HG03469 (cell line): ENCODE measurements around the gene RIPPLY2.

Experiments used
- ATAC-seq: cut with Tn5 transposase; IDR thresholded peaks from one replicate; pipeline ENCODE4 v1.9.1; 2021; ENCODE audit warnings: mild to moderate bottlenecking, moderate library complexity, moderate number of reproducible peaks; ENCODE audit not compliant: unreplicated experiment

The RIPPLY2 gene

GRCh38 chr6:83859410-83860358, 6.5 kb downstream of the RIPPLY2 start, which contains the start of gene CYB5R4:
Gene CYB5R4 (plus strand): TSS chr6:83859689. CDS start chr6:83859783, 94 bp downstream.
- peak; percentile 97 for ATAC-seq

- no peak for ATAC-seq
Observed at GRCh38 chr6:83860359-83860755, 7.2 kb downstream of the RIPPLY2 start.

DNA sequence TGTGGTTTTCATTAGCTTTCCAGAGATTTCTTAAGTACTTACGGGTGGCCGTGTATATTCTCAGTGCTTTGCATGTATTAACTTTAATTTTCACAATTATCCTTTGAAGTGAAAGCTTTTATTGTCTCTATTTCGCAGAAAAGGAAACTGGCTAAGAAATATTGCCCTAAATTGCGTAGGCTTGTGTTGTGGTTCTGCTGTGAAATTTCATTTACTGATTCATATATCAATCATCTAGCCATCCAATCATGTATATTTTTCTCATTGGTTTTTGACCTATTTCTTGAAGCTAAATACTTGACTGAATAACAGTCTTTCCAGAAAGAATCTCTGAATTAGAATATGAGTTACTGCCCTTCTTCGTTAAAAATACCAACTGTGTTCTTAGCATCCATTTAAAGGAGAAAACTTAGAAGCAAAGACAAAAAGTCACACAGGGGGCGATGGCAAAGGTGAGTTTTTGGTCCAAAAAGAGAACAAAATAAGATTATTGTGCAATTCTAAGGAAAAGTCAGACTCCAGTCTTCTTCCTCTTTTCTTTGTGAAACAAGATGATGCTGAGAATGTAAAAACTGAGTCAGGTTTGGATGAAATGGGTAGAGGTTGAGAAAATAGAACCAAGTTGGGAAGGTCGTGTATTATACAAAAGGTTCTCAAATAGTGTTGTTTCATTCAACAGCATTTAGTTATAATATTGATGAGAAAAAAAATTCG, 7.8 kb downstream of the RIPPLY2 start:
- no peak for ATAC-seq

- ATAC-seq = no peak
Observed at GRCh38 chr6:83862776-83863471, 9.8 kb downstream of the RIPPLY2 start.

DNA sequence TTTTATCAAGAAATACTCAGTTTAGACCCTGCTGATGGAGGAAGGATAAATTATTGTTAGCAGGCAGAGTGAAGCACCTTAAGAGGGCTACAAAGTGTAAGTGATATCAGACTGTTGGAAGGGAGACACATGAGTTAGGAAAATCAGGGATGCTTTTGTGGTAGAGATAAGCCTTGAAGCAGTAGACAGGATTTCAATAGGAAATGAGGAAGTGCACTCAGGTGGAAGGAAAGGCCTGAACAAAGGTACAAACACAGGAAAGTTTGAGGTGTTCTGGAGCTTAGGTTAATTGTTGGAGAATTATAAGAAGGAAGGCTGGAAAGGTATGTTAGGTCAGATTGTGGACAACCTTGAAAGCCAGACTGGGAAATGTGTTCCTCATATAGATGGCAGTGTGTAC, 13.9 kb downstream of the RIPPLY2 start:
- no peak for ATAC-seq

DNA sequence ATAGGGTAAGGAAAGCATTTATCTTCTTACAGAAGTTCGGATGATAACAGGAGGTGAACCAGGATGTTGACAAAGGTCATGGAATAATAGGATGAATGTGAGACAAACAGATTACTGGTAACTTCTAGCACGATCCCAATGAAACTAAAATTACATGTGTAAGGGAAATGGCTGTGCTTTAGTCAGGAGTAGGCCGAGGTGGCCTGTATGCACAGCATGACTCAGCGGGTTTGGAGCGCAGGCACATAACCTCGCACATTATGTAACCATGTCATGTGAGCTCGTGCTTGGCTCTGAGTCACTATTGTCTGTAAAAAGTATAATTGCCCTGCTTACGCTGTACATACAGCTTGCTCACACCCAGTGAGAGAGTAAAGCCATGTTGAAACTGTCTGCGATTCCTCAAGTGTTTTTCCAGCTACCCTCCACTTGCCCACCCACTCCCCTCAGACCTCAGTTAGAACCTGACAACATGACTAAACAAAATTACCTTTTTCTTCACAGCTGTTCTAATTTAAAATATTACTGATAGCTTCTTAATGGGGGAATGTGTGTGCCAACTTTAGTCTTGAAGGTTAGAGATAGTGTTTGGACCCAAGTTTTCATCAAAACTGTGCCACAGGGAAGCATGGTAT, 14.5 kb downstream of the RIPPLY2 start:
- no peak for ATAC-seq

DNA sequence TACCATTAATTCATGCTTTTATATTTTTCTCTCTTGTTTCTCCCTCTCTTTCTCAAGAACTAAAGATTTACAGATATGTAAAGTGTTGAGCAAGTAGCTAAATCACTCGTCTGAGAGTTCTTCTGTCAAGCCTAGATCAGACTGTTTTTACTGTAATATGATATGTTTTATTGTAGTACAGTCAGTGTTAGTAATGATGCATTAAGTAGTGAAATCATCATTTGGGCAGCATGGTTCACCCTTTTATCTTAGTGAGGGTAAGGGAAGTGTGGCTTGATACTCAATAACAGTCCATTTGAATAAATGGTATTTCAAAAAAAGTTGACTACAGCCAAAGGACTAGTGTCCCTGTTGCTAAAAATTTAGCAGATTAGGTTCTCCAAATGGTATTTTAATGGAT, 15.5 kb downstream of the RIPPLY2 start:
- no peak for ATAC-seq

DNA sequence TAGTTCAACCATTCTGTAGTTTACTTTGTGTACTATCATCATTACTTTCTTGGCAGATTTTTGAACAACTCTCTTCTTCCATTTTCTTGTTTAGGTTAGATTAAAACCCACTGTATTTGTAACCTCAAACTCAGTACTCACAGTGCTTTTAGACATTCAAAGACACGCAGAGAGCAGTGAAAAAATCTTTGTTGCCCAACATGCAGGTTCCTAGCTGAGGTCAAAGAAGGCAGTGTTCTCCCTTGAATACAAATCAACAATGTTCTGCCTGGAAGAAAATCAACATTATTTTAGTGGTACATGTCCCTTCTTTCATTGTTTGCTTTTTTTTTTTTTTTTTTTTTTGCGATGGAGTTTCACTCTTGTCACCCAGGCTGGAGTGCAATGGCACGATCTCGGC, 17.5 kb downstream of the RIPPLY2 start:
- ATAC-seq = no peak

DNA sequence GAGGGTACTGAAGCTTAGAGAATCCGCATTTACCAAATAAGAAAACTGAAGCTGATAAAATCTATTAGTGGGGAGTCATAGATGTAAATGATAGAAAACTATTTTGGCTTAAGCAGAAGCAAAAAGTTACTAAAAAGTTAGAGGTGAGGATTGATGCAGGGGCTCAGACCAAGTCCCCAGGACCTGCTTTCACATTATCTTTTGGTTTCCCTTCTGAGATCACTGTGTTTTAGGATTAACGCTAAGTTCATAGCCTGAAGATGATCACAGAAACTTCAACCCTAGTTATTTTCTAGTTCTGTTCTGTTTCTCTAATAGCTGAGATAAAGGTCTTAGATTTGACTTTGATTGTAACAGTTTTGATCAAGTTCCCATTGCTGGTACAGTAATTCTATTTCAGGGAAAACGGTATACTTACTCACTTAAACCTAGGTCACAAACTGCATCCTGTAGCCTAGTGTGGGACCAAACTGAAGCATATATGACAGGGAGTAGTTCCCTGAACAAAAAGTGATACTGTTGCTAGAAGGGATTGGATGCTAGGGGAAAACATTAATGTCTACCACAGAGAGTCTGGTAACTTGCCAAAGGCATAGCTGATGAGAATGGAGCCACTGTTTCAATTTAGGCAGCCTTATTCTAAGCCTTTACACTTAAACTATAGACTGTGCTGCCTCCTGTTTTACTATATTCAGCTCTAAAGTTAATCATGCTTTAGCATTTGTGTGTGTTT, 19.4 kb downstream of the RIPPLY2 start:
- no peak for ATAC-seq

GRCh38 chr6:83873869-83874268, 20.7 kb downstream of the RIPPLY2 start:
- no peak for ATAC-seq

DNA sequence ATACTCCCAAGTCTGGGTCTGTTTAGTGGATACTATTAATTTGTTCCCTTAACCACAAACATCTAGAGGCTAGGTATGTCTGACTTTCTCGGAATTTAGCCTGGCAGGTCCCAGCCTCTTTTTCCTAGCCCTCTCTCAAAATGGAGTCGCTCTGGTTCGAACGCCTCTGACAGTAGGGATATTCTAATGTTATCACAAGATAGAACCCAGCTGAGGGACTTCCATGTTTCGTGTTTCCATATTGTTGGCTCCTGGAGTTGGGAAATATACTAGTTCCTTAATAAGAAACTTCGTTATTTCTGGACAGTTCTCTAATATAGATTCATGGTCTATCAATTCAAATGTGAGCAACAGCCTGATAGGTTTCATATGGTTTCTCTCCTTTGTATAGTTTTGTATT, 22.7 kb downstream of the RIPPLY2 start:
- no peak for ATAC-seq

DNA sequence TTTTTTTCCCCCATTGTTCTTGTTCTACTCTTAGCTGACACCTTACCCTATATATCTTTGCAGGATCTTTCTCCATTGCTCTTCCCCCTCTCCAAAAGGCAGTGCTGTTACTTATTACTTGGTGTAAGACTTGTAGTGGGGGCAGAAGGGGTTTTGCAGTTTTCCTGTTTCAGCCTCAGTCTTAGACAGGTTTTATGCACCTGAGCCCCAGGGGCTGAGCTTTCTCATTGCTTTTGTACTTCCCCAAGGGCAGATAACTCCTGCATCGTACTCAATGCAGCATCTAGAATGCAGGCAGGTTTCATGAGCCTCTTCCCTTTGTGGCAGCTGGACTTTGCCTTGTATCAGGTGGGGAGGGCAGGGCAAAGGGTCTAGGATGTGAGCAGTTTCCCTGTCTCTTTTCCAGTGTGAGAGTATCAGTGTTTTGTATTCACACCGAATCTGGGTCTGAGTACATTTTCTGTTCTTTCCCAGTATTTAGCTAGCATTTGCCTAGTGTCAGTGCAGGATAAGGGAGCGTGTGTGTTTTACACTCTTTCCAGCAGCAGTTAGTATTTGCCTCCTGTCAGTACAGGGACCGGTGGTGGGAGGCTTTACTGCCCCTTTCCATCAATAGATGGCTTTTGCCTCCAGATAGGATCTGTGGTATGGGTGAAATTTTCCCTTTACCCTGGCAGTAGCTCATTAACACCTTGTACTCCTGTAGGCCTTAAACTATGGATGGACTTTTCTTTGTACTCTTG, 25.9 kb downstream of the RIPPLY2 start:
- ATAC-seq = no peak

GRCh38 chr6:83879746-83880145, 26.6 kb downstream of the RIPPLY2 start:
- no peak for ATAC-seq

- no peak for ATAC-seq
Observed at GRCh38 chr6:83883240-83883639, 30.1 kb downstream of the RIPPLY2 start.

- ATAC-seq = peak; percentile 95
Observed at GRCh38 chr6:83884523-83884922, 31.4 kb downstream of the RIPPLY2 start.

DNA sequence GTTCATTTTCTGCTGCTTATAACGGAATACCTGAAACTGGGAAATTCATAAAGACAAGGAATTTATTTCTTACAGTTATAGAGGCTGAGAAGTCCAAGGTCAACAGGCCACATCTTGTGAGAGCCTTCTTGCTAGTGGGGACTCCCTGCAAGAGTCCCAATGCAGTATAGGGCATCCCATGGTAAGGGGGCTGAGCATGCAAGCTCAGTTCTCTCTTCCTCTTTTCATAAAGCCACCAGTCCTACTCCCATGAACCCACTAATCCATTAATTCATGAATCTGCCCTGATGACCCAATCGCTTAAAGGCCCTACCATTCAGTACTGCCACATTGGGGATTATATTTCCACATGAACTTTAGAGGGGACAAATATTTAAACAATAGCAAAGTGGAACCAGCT, 32.8 kb downstream of the RIPPLY2 start:
- ATAC-seq = no peak

DNA sequence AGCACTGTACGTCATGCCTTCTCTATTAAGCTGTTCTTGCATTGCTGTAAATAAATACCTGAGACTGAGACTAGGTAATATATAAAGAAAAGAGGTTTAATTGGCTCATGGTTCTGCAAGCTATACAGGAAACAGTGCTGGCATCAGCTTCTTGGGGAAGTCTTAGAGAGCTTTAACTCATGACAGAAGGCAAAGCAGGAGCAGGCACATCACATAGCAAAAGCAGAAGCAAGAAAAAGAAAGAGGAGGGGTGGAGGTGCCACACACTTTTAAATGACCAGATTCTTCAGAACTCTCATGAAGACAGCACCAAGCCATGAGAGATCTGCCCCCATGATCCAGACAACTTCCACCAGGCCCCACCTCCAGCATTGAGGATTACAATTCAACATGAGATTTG, 36.5 kb downstream of the RIPPLY2 start:
- no peak for ATAC-seq

GRCh38 chr6:83890520-83890919, 37.4 kb downstream of the RIPPLY2 start:
- ATAC-seq = no peak

DNA sequence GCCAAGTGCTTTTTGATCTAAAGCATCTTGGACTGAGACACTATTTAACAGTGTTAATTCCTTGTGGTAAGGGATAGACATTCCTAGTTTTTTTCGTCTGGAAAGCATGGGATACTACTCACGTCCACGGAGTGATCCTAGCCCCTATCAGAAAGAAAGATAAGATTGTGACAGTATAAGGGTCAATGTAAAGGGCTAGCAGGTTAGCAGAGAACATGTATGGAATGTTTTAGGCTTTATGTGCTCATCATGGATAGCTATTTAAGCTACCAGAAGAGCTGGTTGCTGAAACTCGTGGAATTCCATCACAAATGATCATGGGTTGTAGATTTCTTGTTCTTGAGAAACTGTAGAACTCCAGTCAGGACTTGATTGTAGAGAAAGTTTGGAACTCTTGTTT, 38.4 kb downstream of the RIPPLY2 start:
- no peak for ATAC-seq

DNA sequence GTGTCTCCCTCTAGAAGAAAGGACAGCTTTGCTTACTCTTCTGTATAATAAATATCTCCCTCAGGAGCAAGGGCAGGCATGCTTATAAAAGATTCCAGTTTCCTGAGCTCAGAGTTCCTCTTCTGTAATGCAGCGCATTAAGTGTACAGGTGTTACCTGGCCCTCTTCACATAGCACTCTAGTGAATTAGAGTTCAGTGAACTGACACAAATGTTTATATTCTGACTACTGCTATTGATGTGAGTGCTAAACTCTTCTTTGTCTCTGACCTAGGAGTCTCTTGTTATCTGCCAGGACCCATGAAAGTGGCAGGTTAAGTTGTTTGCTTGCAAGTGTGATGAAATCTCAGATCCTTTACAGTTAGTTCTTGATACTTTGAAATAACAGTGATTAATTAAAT, 39.9 kb downstream of the RIPPLY2 start:
- ATAC-seq = no peak
